ENCODE results near the gene TMEM225B.

- no peak for TF ChIP-seq CTCF (IDR thresholded peaks at IDR 0.05)
- no peak for TF ChIP-seq SIN3A (IDR thresholded peaks at IDR 0.05; ENCODE audit: borderline replicate concordance, insufficient read depth, low read depth, low read length)
Observed at GRCh38 chr7:99638731-99639130, 40.7 kb downstream of the TMEM225B start.

All from Panc1 (cell line).